ENCODE measurements around the gene GFRA1. TPM values are rescaled to one million over a fixed set of nuclear protein-coding genes. Genes with fewer than 3 reads are reported as not detected.

GFRA1 gene
- total RNA-seq, 3 donors from 2014 or later, result 0.03 to 0.11 (median 0.08) TPM

- H3K4me3 Mint-ChIP-seq, result no peak overlapping the region
- no peaks in the 10 kb centered on the region for H3K27me3 Mint-ChIP-seq (ENCODE audit: low read depth)
- no peak for DNase-seq
- no peaks in the 10 kb centered on the region for H3K9me3 Mint-ChIP-seq
- H3K36me3 Mint-ChIP-seq (ENCODE audit: insufficient read depth), result no peaks in the 10 kb centered on the region
- no peaks in the 10 kb centered on the region for H3K4me1 Mint-ChIP-seq (ENCODE audit: low read depth)
- ATAC-seq, result no peak
Measured at GRCh38 chr10:116240157-116240950, 32.7 kb downstream of the GFRA1 start.

GRCh38 chr10:116239229-116239628, 33.8 kb downstream of the GFRA1 start:
- no peaks in the 10 kb centered on the region for H3K4me1 Mint-ChIP-seq (ENCODE audit: low read depth)
- no peaks in the 10 kb centered on the region for H3K9me3 Mint-ChIP-seq
- H3K4me3 Mint-ChIP-seq, result no peak overlapping the region
- no peak for DNase-seq
- ATAC-seq, result no peak
- no peaks in the 10 kb centered on the region for H3K36me3 Mint-ChIP-seq (ENCODE audit: insufficient read depth)
- H3K27me3 Mint-ChIP-seq (ENCODE audit: low read depth), result no peaks in the 10 kb centered on the region

- Mint-ChIP-seq H3K36me3 (ENCODE audit: insufficient read depth) (no peaks in the 10 kb centered on the region), H3K27me3 (ENCODE audit: low read depth) (no peaks in the 10 kb centered on the region), H3K9me3 (no peaks in the 10 kb centered on the region), H3K4me1 (ENCODE audit: low read depth) (no peaks in the 10 kb centered on the region), H3K4me3 (no peak overlapping the region)
- no peak for DNase-seq
- no peak for ATAC-seq
Measured at GRCh38 chr10:116237970-116238369, 35.0 kb downstream of the GFRA1 start.

GRCh38 chr10:116237260-116237659, 35.7 kb downstream of the GFRA1 start:
- H3K27me3 Mint-ChIP-seq (ENCODE audit: low read depth), result no peaks in the 10 kb centered on the region
- H3K4me1 Mint-ChIP-seq (ENCODE audit: low read depth), result no peaks in the 10 kb centered on the region
- no peaks in the 10 kb centered on the region for H3K9me3 Mint-ChIP-seq
- H3K36me3 Mint-ChIP-seq (ENCODE audit: insufficient read depth), result no peaks in the 10 kb centered on the region
- ATAC-seq (no peak), DNase-seq (no peak)
- no peak overlapping the region for H3K4me3 Mint-ChIP-seq

- no peak overlapping the region for H3K4me3 Mint-ChIP-seq
- H3K27me3 Mint-ChIP-seq (ENCODE audit: low read depth), result no peaks in the 10 kb centered on the region
- H3K36me3 Mint-ChIP-seq (ENCODE audit: insufficient read depth), result no peaks in the 10 kb centered on the region
- no peaks in the 10 kb centered on the region for H3K4me1 Mint-ChIP-seq (ENCODE audit: low read depth)
- no peak for DNase-seq
- no peaks in the 10 kb centered on the region for H3K9me3 Mint-ChIP-seq
- no peak for ATAC-seq
Measured at GRCh38 chr10:116233230-116233629, 39.8 kb downstream of the GFRA1 start.

GRCh38 chr10:116232613-116233012, 40.4 kb downstream of the GFRA1 start:
- no peaks in the 10 kb centered on the region for H3K9me3 Mint-ChIP-seq

GRCh38 chr10:116226766-116227165, 46.2 kb downstream of the GFRA1 start:
- ATAC-seq, result no peak
- H3K27me3 Mint-ChIP-seq (ENCODE audit: low read depth), result no peaks in the 10 kb centered on the region
- no peaks in the 10 kb centered on the region for H3K4me1 Mint-ChIP-seq (ENCODE audit: low read depth)

More at GRCh38 chr10:116232613-116233012, 40.4 kb downstream of the GFRA1 start:
- ATAC-seq, result no peak
- Mint-ChIP-seq H3K27me3 (ENCODE audit: low read depth) (no peaks in the 10 kb centered on the region), H3K4me1 (ENCODE audit: low read depth) (no peaks in the 10 kb centered on the region), H3K36me3 (ENCODE audit: insufficient read depth) (no peaks in the 10 kb centered on the region), H3K4me3 (no peak overlapping the region)
- no peak for DNase-seq

GRCh38 chr10:116226053-116226452, 47.0 kb downstream of the GFRA1 start:
- Mint-ChIP-seq H3K36me3 (ENCODE audit: insufficient read depth) (no peaks in the 10 kb centered on the region), H3K4me3 (no peak overlapping the region), H3K27me3 (ENCODE audit: low read depth) (no peaks in the 10 kb centered on the region), H3K4me1 (ENCODE audit: low read depth) (no peaks in the 10 kb centered on the region), H3K9me3 (no peaks in the 10 kb centered on the region)
- ATAC-seq (no peak), DNase-seq (no peak)

More at GRCh38 chr10:116226766-116227165, 46.2 kb downstream of the GFRA1 start:
- H3K36me3 Mint-ChIP-seq (ENCODE audit: insufficient read depth), result no peaks in the 10 kb centered on the region
- DNase-seq, result no peak
- no peak overlapping the region for H3K4me3 Mint-ChIP-seq
- no peaks in the 10 kb centered on the region for H3K9me3 Mint-ChIP-seq

GRCh38 chr10:116223289-116223688, 49.7 kb downstream of the GFRA1 start:
- Mint-ChIP-seq H3K4me3 (no peak overlapping the region), H3K27me3 (ENCODE audit: low read depth) (no peaks in the 10 kb centered on the region)

GRCh38 chr10:116221053-116221452, 52.0 kb downstream of the GFRA1 start:
- Mint-ChIP-seq H3K36me3 (ENCODE audit: insufficient read depth) (no peaks in the 10 kb centered on the region), H3K27me3 (ENCODE audit: low read depth) (no peaks in the 10 kb centered on the region), H3K4me1 (ENCODE audit: low read depth) (no peaks in the 10 kb centered on the region), H3K9me3 (no peaks in the 10 kb centered on the region), H3K4me3 (no peak overlapping the region)
- DNase-seq, result no peak
- ATAC-seq, result no peak

More at GRCh38 chr10:116223289-116223688, 49.7 kb downstream of the GFRA1 start:
- DNase-seq (no peak), ATAC-seq (no peak)
- H3K9me3 Mint-ChIP-seq, result no peaks in the 10 kb centered on the region
- no peaks in the 10 kb centered on the region for H3K36me3 Mint-ChIP-seq (ENCODE audit: insufficient read depth)
- H3K4me1 Mint-ChIP-seq (ENCODE audit: low read depth), result no peaks in the 10 kb centered on the region

GRCh38 chr10:116216676-116217075, 56.3 kb downstream of the GFRA1 start:
- Mint-ChIP-seq H3K4me1 (ENCODE audit: low read depth) (no peaks in the 10 kb centered on the region), H3K27me3 (ENCODE audit: low read depth) (no peaks in the 10 kb centered on the region), H3K9me3 (no peaks in the 10 kb centered on the region), H3K4me3 (no peak overlapping the region), H3K36me3 (ENCODE audit: insufficient read depth) (no peaks in the 10 kb centered on the region)
- no peak for DNase-seq
- ATAC-seq, result no peak

GRCh38 chr10:116215651-116216050, 57.4 kb downstream of the GFRA1 start:
- Mint-ChIP-seq H3K9me3 (no peaks in the 10 kb centered on the region), H3K27me3 (ENCODE audit: low read depth) (no peaks in the 10 kb centered on the region), H3K4me1 (ENCODE audit: low read depth) (no peaks in the 10 kb centered on the region), H3K4me3 (no peak overlapping the region), H3K36me3 (ENCODE audit: insufficient read depth) (no peaks in the 10 kb centered on the region)
- ATAC-seq (no peak), DNase-seq (no peak)

- no peaks in the 10 kb centered on the region for H3K4me1 Mint-ChIP-seq (ENCODE audit: low read depth)
Measured at GRCh38 chr10:116211682-116212081, 61.3 kb downstream of the GFRA1 start.

GRCh38 chr10:116210588-116211346, 62.2 kb downstream of the GFRA1 start:
- no peak for ATAC-seq

More at GRCh38 chr10:116211682-116212081, 61.3 kb downstream of the GFRA1 start:
- Mint-ChIP-seq H3K9me3 (no peaks in the 10 kb centered on the region), H3K4me3 (no peak overlapping the region), H3K27me3 (ENCODE audit: low read depth) (peaks cover 2% of the 10 kb centered on the region), H3K36me3 (ENCODE audit: insufficient read depth) (no peaks in the 10 kb centered on the region)
- ATAC-seq, result no peak
- DNase-seq, result no peak

GRCh38 chr10:116209781-116210180, 63.2 kb downstream of the GFRA1 start:
- ATAC-seq, result no peak
- Mint-ChIP-seq H3K4me3 (no peak overlapping the region), H3K9me3 (no peaks in the 10 kb centered on the region), H3K4me1 (ENCODE audit: low read depth) (no peaks in the 10 kb centered on the region), H3K27me3 (ENCODE audit: low read depth) (peaks cover 2% of the 10 kb centered on the region), H3K36me3 (ENCODE audit: insufficient read depth) (no peaks in the 10 kb centered on the region)
- no peak for DNase-seq

More at GRCh38 chr10:116210588-116211346, 62.2 kb downstream of the GFRA1 start:
- no peaks in the 10 kb centered on the region for H3K36me3 Mint-ChIP-seq (ENCODE audit: insufficient read depth)
- H3K4me3 Mint-ChIP-seq, result no peak overlapping the region
- H3K9me3 Mint-ChIP-seq, result no peaks in the 10 kb centered on the region
- no peak for DNase-seq
- H3K4me1 Mint-ChIP-seq (ENCODE audit: low read depth), result no peaks in the 10 kb centered on the region
- H3K27me3 Mint-ChIP-seq (ENCODE audit: low read depth), result peaks cover 2% of the 10 kb centered on the region

Measured in activated T-cell treated with anti-CD3 and anti-CD28 coated beads, Interleukin-2, amount 50 U/mL, for 4 hours (primary cell).